CD4-positive, alpha-beta T cell (primary cell): Measurements from ENCODE around the gene VWF. TPM values are rescaled to one million over a fixed set of nuclear protein-coding genes. Genes with fewer than 3 reads are reported as not detected.

Experiments used
- ATAC-seq: fragments of 200-7000 bp; cut with Tn5 transposase; one replicate; pipeline ENCODE4 v1.10.0; 2022; ENCODE audit warnings: mild to moderate bottlenecking; ENCODE audit not compliant: poor library complexity
- CTCF ChIA-PET: fragments of 350-600 bp; sonication (Branson Sonifier 250); formaldehyde crosslinking; loops from one replicate; lab custom pipeline; 2021; ENCODE audit warnings: antibody characterized with exemption, inconsistent platforms; lab: Charles Lee
- POLR2A ChIA-PET: fragments of 350-600 bp; sonication (Branson Sonifier 250); formaldehyde crosslinking; loops from one replicate; lab custom pipeline; 2021; ENCODE audit warnings: antibody characterized with exemption, inconsistent platforms; lab: Charles Lee
- DNase-seq, 14 experiments: peaks; one replicate each; pipeline ENCODE4 v3.0.0-alpha.2; 2013 to 2020; ENCODE audit warnings: mixed read lengths in 2 of 14
- H3K27ac ChIP-seq, 2 donors: one replicate each; pipeline versions ENCODE4 v1.5.1 to v1.7.0; 2013; ENCODE audit warnings: low read length in 2 of 2, low read depth in 1 of 2, mild to moderate bottlenecking in 1 of 2
- H3K27me3 ChIP-seq, 2 experiments: 1 replicate in 1 of 2; 2 replicates in 1 of 2; pipeline versions ENCODE4 v1.6.1 to v1.7.0; 2013; ENCODE audit warnings: low read length in 2 of 2, control low read depth in 1 of 2, mild to moderate bottlenecking in 1 of 2, moderate library complexity in 1 of 2; ENCODE audit not compliant: insufficient read depth in 2 of 2, control insufficient read depth in 1 of 2
- H3K36me3 ChIP-seq: one replicate; pipeline ENCODE4 v1.6.1; 2013; ENCODE audit warnings: low read length, control low read depth; ENCODE audit not compliant: insufficient read depth
- H3K4me1 ChIP-seq: one replicate; pipeline ENCODE4 v1.6.1; 2013; ENCODE audit warnings: low read length, control low read depth; ENCODE audit not compliant: insufficient read depth
- H3K4me3 ChIP-seq: one replicate; pipeline ENCODE4 v1.5.1; 2013; ENCODE audit warnings: mild to moderate bottlenecking, low read length, moderate library complexity
- H3K9me3 ChIP-seq, 2 experiments: 1 replicate in 1 of 2; 2 replicates in 1 of 2; pipeline versions ENCODE4 v1.6.1 to v1.7.0; 2013; ENCODE audit warnings: low read length in 2 of 2, mild to moderate bottlenecking in 2 of 2, control low read depth in 1 of 2, moderate library complexity in 1 of 2; ENCODE audit not compliant: control insufficient read depth in 1 of 2, insufficient read depth in 1 of 2
- H3K27ac Mint-ChIP-seq: one replicate; pipeline ENCODE4 v1.8.0; 2020; ENCODE audit warnings: mixed read lengths
- H3K27me3 Mint-ChIP-seq: one replicate; pipeline ENCODE4 v1.8.0; 2021; ENCODE audit warnings: mixed read lengths
- H3K36me3 Mint-ChIP-seq: one replicate; pipeline ENCODE4 v1.8.0; 2021; ENCODE audit warnings: low read depth, mixed read lengths
- H3K4me1 Mint-ChIP-seq: one replicate; pipeline ENCODE4 v1.8.0; 2021; ENCODE audit warnings: low read depth, mixed read lengths
- H3K4me3 Mint-ChIP-seq: one replicate; pipeline ENCODE4 v1.8.0; 2020; ENCODE audit warnings: mild to moderate bottlenecking, mixed read lengths
- H3K9me3 Mint-ChIP-seq: one replicate; pipeline ENCODE4 v1.8.0; 2020; ENCODE audit warnings: mixed read lengths
- intact Hi-C, 2 experiments: fragments of 100-400 bp; cut with DNase I in 1 of 2; cut with micrococcal nuclease in 1 of 2; formaldehyde crosslinking; loops; one replicate each; pipeline versions ENCODE4 v1.15.1 to v1.9.0; 2023 to 2025; cut with DNase I, micrococcal nuclease
- polyA plus RNA-seq, 2 donors: library from polyadenylated mRNA; unstranded; fragments of 120-200 nt; gene quantifications; one replicate each; pipeline ENCODE4 v1.2.1, GENCODE V29; 2013
- total RNA-seq, 174 experiments: library from RNA in 2 of 174; stranded (reverse) in 2 of 174; gene quantifications; one replicate each; pipeline ENCODE4 v1.2.3 and lab custom pipeline; 2021 to 2026
- TF ChIP-seq, protein P1 (sequence below): fragments of 200-600 bp; IDR thresholded peaks from one replicate; pipeline ENCODE4 v1.8.0; 2022; ENCODE audit warnings: antibody characterized with exemption, mild to moderate bottlenecking

VWF gene
- total RNA-seq (under 1 TPM in 1 of 2 experiments, not detected in 1; 0.20 TPM), total RNA-seq (lab: John Stamatoyannopoulos, UW) (0 to 4.6 (median 0.38) reads per million in 172 experiments)
- polyA plus RNA-seq (2013, experiment 1 of 2), result 0.04 TPM
- polyA plus RNA-seq (2013, experiment 2 of 2), result 1.7 TPM

DNA sequence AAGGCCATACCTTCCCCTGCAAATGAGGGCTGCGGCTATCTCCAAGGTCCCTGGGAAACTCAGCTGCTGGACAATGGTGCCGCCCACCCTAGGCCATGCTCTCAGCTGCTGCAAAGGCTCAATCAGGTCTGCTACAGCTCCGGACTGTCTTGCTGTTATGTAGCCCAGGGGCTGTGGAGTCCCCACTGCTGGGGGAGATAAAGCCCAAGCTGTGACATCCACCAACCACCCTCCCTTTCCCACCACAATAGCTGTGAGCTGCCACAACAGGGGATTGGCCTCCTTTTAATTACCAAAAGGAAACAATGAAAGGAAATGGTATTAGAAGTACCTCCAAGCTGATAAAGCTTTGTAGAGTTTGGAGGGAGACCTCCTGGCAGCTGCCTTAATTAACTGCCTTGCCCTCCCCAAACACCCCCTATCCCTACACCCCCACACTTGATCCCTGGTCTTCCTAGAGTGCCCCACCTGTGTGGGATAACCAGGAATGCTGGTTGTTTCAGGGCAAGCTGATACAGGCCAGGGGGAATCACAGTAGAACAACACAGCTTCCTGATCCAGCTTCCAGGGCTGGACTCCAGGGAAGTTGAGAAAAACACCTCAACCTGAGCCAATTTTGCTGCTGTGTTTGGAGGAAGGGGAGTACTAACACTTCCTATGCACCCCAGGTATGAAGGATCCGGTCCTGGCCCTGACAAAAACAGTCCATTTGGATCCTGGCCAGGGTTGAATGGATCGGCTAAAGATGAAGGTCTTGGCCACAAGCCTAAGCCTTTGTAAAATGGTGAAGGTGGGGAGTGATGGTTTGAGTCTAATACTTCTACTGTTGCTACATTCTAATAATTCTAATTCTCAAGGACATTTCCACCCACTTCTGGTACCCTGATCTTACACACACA is at the start of gene VWF:
TSS of gene VWF (minus strand) at position 260 of the 899 bp plus-strand sequence. CDS start 1,474 bp downstream, outside the sequence.
- Mint-ChIP-seq H3K27ac (no peak within 1 kb of the TSS), H3K4me1 (no peaks in the 10 kb centered on the region), H3K4me3 (no peak within 1 kb of the TSS), H3K9me3 (no peaks in the 10 kb centered on the region), H3K27me3 (no peaks in the 10 kb centered on the region), H3K36me3 (no peaks in the 10 kb centered on the region)
- ATAC-seq, result no peak
- ChIA-PET POLR2A (interaction anchor here (1.2 kb wide), 1 partner anchor 17 kb away, joined by 6 read pairs; no protein-coding TSS in a partner anchor), CTCF (no interaction called here)
- Histone ChIP-seq H3K4me1 (no peaks in the 10 kb centered on the region), H3K36me3 (no peaks in the 10 kb centered on the region), H3K27ac (no peak within 1 kb of the TSS), H3K4me3 (no peak within 1 kb of the TSS), H3K9me3 (no peaks in the 10 kb centered on the region), H3K27me3 (peaks cover 0 to 3% of the 10 kb centered on the region in 2 experiments)
- no peak for DNase-seq
- intact Hi-C loops, result no loop called here
- TF ChIP-seq, protein P1, sequence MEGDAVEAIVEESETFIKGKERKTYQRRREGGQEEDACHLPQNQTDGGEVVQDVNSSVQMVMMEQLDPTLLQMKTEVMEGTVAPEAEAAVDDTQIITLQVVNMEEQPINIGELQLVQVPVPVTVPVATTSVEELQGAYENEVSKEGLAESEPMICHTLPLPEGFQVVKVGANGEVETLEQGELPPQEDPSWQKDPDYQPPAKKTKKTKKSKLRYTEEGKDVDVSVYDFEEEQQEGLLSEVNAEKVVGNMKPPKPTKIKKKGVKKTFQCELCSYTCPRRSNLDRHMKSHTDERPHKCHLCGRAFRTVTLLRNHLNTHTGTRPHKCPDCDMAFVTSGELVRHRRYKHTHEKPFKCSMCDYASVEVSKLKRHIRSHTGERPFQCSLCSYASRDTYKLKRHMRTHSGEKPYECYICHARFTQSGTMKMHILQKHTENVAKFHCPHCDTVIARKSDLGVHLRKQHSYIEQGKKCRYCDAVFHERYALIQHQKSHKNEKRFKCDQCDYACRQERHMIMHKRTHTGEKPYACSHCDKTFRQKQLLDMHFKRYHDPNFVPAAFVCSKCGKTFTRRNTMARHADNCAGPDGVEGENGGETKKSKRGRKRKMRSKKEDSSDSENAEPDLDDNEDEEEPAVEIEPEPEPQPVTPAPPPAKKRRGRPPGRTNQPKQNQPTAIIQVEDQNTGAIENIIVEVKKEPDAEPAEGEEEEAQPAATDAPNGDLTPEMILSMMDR, result no peak

DNA sequence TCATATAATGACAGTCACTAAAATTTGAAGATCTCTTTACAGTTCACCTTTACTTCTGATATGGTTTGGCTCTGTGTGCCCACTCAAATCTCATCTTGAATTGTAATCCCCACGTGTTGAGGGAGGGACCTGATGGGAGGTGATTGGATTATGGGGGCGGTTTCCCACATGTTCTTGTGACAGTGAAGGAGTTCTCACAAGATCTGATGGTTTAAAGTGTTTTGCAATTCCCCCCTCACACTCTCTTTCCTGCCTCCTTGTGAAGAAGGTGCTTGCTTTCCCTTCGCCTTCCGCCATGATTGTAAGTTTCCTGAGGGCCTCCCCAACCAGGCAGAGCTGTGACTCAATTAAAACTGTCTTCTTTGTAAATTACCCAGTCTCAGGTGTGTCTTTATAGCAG is 48.4 kb upstream of the VWF start:
- H3K9me3 ChIP-seq, result no peaks in the 10 kb centered on the region
- Mint-ChIP-seq H3K4me1 (peaks cover 16% of the 10 kb centered on the region), H3K27ac (no peak overlapping the region), H3K36me3 (no peaks in the 10 kb centered on the region), H3K9me3 (no peaks in the 10 kb centered on the region), H3K27me3 (no peaks in the 10 kb centered on the region), H3K4me3 (no peak overlapping the region)
- intact Hi-C loops, result no loop called here
- peaks cover 18% of the 10 kb centered on the region for H3K4me1 ChIP-seq
- no peaks in the 10 kb centered on the region for H3K27me3 ChIP-seq
- ChIA-PET CTCF (no interaction called here), POLR2A (interaction anchor here (1.3 kb wide), 1 partner anchor 32 kb away, joined by 3 read pairs; no protein-coding TSS in a partner anchor)
- DNase-seq (no peak), ATAC-seq (no peak)
- TF ChIP-seq, protein P1, result no peak
- H3K4me3 ChIP-seq, result no peak overlapping the region
- H3K36me3 ChIP-seq, result no peaks in the 10 kb centered on the region
- no peak overlapping the region for H3K27ac ChIP-seq

DNA sequence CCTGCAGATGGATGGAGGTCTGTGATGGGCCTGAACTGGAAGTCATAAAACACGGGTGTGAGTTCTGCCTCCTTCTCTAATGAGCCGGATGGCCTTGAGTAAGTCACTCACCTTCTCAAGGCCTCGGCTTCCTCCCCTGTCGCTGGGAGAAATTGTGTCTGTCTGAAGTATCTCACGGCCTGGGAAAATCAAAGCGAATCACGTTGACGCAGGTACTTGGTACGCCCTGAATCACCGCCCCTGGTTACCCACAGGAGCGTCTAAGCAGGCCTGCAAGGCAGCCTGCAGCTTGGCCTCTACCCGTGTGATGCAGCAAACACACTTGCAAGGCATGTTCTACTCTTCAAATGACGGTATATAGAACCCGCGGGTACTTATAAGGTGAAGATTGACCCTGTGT is 47.6 kb upstream of the VWF start:
- no peak for DNase-seq
- CTCF ChIA-PET, result no interaction called here

More for the DNA sequence above, 47.6 kb upstream of the VWF start:
- POLR2A ChIA-PET, result no interaction called here
- Histone ChIP-seq H3K27me3 (no peaks in the 10 kb centered on the region), H3K27ac (no peak overlapping the region), H3K36me3 (no peaks in the 10 kb centered on the region), H3K4me3 (no peak overlapping the region), H3K9me3 (no peaks in the 10 kb centered on the region), H3K4me1 (peaks cover 26% of the 10 kb centered on the region)
- Mint-ChIP-seq H3K4me3 (no peak overlapping the region), H3K4me1 (peaks cover 24% of the 10 kb centered on the region), H3K27me3 (no peaks in the 10 kb centered on the region), H3K27ac (no peak overlapping the region), H3K36me3 (no peaks in the 10 kb centered on the region), H3K9me3 (no peaks in the 10 kb centered on the region)
- intact Hi-C loops, result no loop called here
- ATAC-seq, result no peak
- TF ChIP-seq, protein P1, result no peak
